Tibial artery (tissue), 4 donors: Measurements from ENCODE around the gene POU2AF2.
"Not testable (repeated sequence)": the region's sequence is repeated elsewhere in the genome, so short reads cannot be mapped to it uniquely, and the experiment has no call there.

ENCODE experiments used
- DNase-seq, 2 donors: peaks; one replicate each; pipeline ENCODE4 v3.0.0-alpha.2; 2019
- H3K27ac ChIP-seq, 2 donors: fragments of 200-600 bp; sonication (generic) in 1 of 2; 1 replicate in 1 of 2; 2 replicates in 1 of 2; pipeline ENCODE4 v1.5.1; 2018 to 2019; ENCODE audit warnings: mild to moderate bottlenecking in 1 of 2
- H3K27me3 ChIP-seq, 2 donors: fragments of 200-600 bp; sonication (generic) in 1 of 2; one replicate each; pipeline versions ENCODE4 v1.5.1 to v1.6.0; 2016 to 2019
- H3K36me3 ChIP-seq, 3 donors: fragments of 200-600 bp; sonication (generic) in 2 of 3; one replicate each; pipeline ENCODE4 v1.5.1; 2016 to 2019; ENCODE audit warnings: mild to moderate bottlenecking in 2 of 3
- H3K4me1 ChIP-seq, 4 donors: fragments of 200-600 bp; sonication (generic) in 2 of 4; 1 replicate in 3 of 4; 2 replicates in 1 of 4; pipeline ENCODE4 v1.5.1; 2016 to 2019
- H3K4me3 ChIP-seq, 2 donors: fragments of 200-600 bp; sonication (generic) in 1 of 2; 1 replicate in 1 of 2; 2 replicates in 1 of 2; pipeline ENCODE4 v1.5.1; 2018 to 2019; ENCODE audit warnings: mild to moderate bottlenecking in 2 of 2
- H3K9me3 ChIP-seq, 3 donors: fragments of 200-600 bp; sonication (generic) in 1 of 3; one replicate each; pipeline ENCODE4 v1.5.1; 2016 to 2019
- CTCF ChIP-seq, 2 experiments: fragments of 200-600 bp in 1 of 2; fragments of 450-650 bp in 1 of 2; IDR thresholded peaks; one replicate each; pipeline ENCODE4 v1.5.1; 2017 to 2019; ENCODE audit warnings: antibody characterized with exemption in 2 of 2, mild to moderate bottlenecking in 1 of 2, moderate library complexity in 1 of 2
- intact Hi-C: fragments of 100-400 bp; cut with DNase I; formaldehyde crosslinking; loops from one replicate; pipeline ENCODE4 v1.15.0; 2023; ENCODE audit warnings: low total_unique reads

POU2AF2 gene

GRCh38 chr11:111207213-111207612 lies 38.3 kb upstream of the POU2AF2 start:
- DNase-seq = no peak
- no peaks in the 10 kb centered on the region for H3K9me3 ChIP-seq
- intact Hi-C loops = no loop called here
- no peaks in the 10 kb centered on the region for H3K27me3 ChIP-seq
- peaks cover 0 to 19% (median 0%) of the 10 kb centered on the region in 4 donors for H3K4me1 ChIP-seq
- no peaks in the 10 kb centered on the region for H3K36me3 ChIP-seq
- H3K4me3 ChIP-seq = no peak overlapping the region
- no peak for TF ChIP-seq CTCF (IDR thresholded peaks at IDR 0.05)
- H3K27ac ChIP-seq = peak overlapping the region in 1 of 2 donors; percentile 19

GRCh38 chr11:111209543-111210355 lies 35.8 kb upstream of the POU2AF2 start:
- Histone ChIP-seq H3K4me1 (peaks cover 0 to 19% (median 0%) of the 10 kb centered on the region in 4 donors), H3K4me3 (no peak overlapping the region), H3K27ac (no peak overlapping the region), H3K9me3 (no peaks in the 10 kb centered on the region), H3K36me3 (no peaks in the 10 kb centered on the region), H3K27me3 (no peaks in the 10 kb centered on the region)
- no peak for TF ChIP-seq CTCF (IDR thresholded peaks at IDR 0.05)
- intact Hi-C loops = no loop called here
- no peak for DNase-seq

GRCh38 chr11:111213256-111213655 lies 32.3 kb upstream of the POU2AF2 start:
- TF ChIP-seq CTCF (IDR thresholded peaks at IDR 0.05) = no peak
- no peak for DNase-seq
- Histone ChIP-seq H3K36me3 (no peaks in the 10 kb centered on the region), H3K4me1 (no peaks in the 10 kb centered on the region), H3K4me3 (no peak overlapping the region), H3K9me3 (no peaks in the 10 kb centered on the region), H3K27ac (no peak overlapping the region), H3K27me3 (no peaks in the 10 kb centered on the region)
- intact Hi-C loops = no loop called here

GRCh38 chr11:111220721-111221120 lies 24.8 kb upstream of the POU2AF2 start:
- Histone ChIP-seq H3K36me3 (no peaks in the 10 kb centered on the region), H3K9me3 (peaks cover 0 to 3% (median 0%) of the 10 kb centered on the region in 3 donors), H3K4me3 (no peak overlapping the region), H3K27ac (no peak overlapping the region), H3K27me3 (no peaks in the 10 kb centered on the region), H3K4me1 (no peaks in the 10 kb centered on the region)
- intact Hi-C loops = no loop called here
- TF ChIP-seq CTCF (IDR thresholded peaks at IDR 0.05) = no peak
- no peak for DNase-seq

GRCh38 chr11:111221208-111221607 lies 24.3 kb upstream of the POU2AF2 start:
- no peak overlapping the region for H3K4me3 ChIP-seq
- no peak for TF ChIP-seq CTCF (IDR thresholded peaks at IDR 0.05)
- no peak for DNase-seq
- H3K9me3 ChIP-seq = peaks cover 0 to 3% (median 0%) of the 10 kb centered on the region in 3 donors
- H3K27ac ChIP-seq = no peak overlapping the region
- no peaks in the 10 kb centered on the region for H3K36me3 ChIP-seq
- H3K27me3 ChIP-seq = no peaks in the 10 kb centered on the region
- intact Hi-C loops = no loop called here
- H3K4me1 ChIP-seq = no peaks in the 10 kb centered on the region

GRCh38 chr11:111221936-111222335 lies 23.6 kb upstream of the POU2AF2 start:
- H3K27ac ChIP-seq, intact Hi-C loops, H3K27me3 ChIP-seq, H3K4me3 ChIP-seq, H3K36me3 ChIP-seq, H3K4me1 ChIP-seq, H3K9me3 ChIP-seq, DNase-seq: not testable (repeated sequence)

- H3K36me3 ChIP-seq, H3K4me3 ChIP-seq, H3K27me3 ChIP-seq, H3K4me1 ChIP-seq, H3K9me3 ChIP-seq, H3K27ac ChIP-seq, DNase-seq, intact Hi-C loops: not testable (repeated sequence)
Observed at GRCh38 chr11:111222821-111223455, 22.6 kb upstream of the POU2AF2 start.
